ENCODE results near the gene DYNC1H1.

Gene DYNC1H1

GRCh38 chr14:102005336-102005735 is 41.0 kb downstream of the DYNC1H1 start:
- no peak for TF ChIP-seq CTCF (IDR thresholded peaks at IDR 0.05; ENCODE audit: low read depth, low read length)
- in situ Hi-C loops (cut with HindIII; ENCODE audit: low sequenced_read_pairs), result no loop called here
- DNase-seq (ENCODE audit: low read depth, low spot score), result no peak
- H3K4me3 ChIP-seq (ENCODE audit: low read depth, low read length), result no peak overlapping the region

GRCh38 chr14:102007916-102008418 is 43.6 kb downstream of the DYNC1H1 start:
- TF ChIP-seq CTCF (IDR thresholded peaks at IDR 0.05; ENCODE audit: low read depth, low read length), result no peak
- H3K4me3 ChIP-seq (ENCODE audit: low read depth, low read length), result no peak overlapping the region
- in situ Hi-C loops (cut with HindIII; ENCODE audit: low sequenced_read_pairs), result no loop called here
- DNase-seq (ENCODE audit: low read depth, low spot score), result no peak

GRCh38 chr14:102008891-102009290 is 44.5 kb downstream of the DYNC1H1 start:
- in situ Hi-C loops (cut with HindIII; ENCODE audit: low sequenced_read_pairs), result no loop called here
- H3K4me3 ChIP-seq (ENCODE audit: low read depth, low read length), result no peak overlapping the region
- DNase-seq (ENCODE audit: low read depth, low spot score), result no peak
- no peak for TF ChIP-seq CTCF (IDR thresholded peaks at IDR 0.05; ENCODE audit: low read depth, low read length)

- no peak for DNase-seq (ENCODE audit: low read depth, low spot score)
- no peak for TF ChIP-seq CTCF (IDR thresholded peaks at IDR 0.05; ENCODE audit: low read depth, low read length)
- in situ Hi-C loops (cut with HindIII; ENCODE audit: low sequenced_read_pairs), result no loop called here
- no peak overlapping the region for H3K4me3 ChIP-seq (ENCODE audit: low read depth, low read length)
Measured at GRCh38 chr14:102011631-102012030, 47.3 kb downstream of the DYNC1H1 start.

GRCh38 chr14:102012336-102012735 is 48.0 kb downstream of the DYNC1H1 start:
- DNase-seq (ENCODE audit: low read depth, low spot score), result no peak
- in situ Hi-C loops (cut with HindIII; ENCODE audit: low sequenced_read_pairs), result no loop called here
- no peak overlapping the region for H3K4me3 ChIP-seq (ENCODE audit: low read depth, low read length)

GRCh38 chr14:102013669-102014200 is 49.4 kb downstream of the DYNC1H1 start:
- no peak for DNase-seq (ENCODE audit: low read depth, low spot score)
- in situ Hi-C loops (cut with HindIII; ENCODE audit: low sequenced_read_pairs), result no loop called here
- H3K4me3 ChIP-seq (ENCODE audit: low read depth, low read length), result no peak overlapping the region
- TF ChIP-seq CTCF (IDR thresholded peaks at IDR 0.05; ENCODE audit: low read depth, low read length), result no peak

More at GRCh38 chr14:102012336-102012735, 48.0 kb downstream of the DYNC1H1 start:
- TF ChIP-seq CTCF (IDR thresholded peaks at IDR 0.05; ENCODE audit: low read depth, low read length), result no peak

Data from astrocyte of the spinal cord (primary cell).